BLaER1 (cell line): Measurements from ENCODE around the gene OR11G2.
"Not testable (repeated sequence)": the region's sequence is repeated elsewhere in the genome, so short reads cannot be mapped to it uniquely, and the experiment has no call there.

Experiments
- H3K27ac ChIP-seq: shearing (Covaris generic); formaldehyde crosslinking; 2 replicates; pipeline ENCODE4 v1.8.1; 2022
- H3K27me3 ChIP-seq: shearing (Covaris generic); formaldehyde crosslinking; 2 replicates; pipeline ENCODE4 v1.8.1; 2022
- H3K36me3 ChIP-seq: shearing (Covaris generic); formaldehyde crosslinking; 2 replicates; pipeline ENCODE4 v1.8.1; 2022
- H3K4me1 ChIP-seq: shearing (Covaris generic); formaldehyde crosslinking; 2 replicates; pipeline ENCODE4 v1.8.1; 2022
- H3K4me2 ChIP-seq: shearing (Covaris generic); formaldehyde crosslinking; 2 replicates; pipeline ENCODE4 v1.8.1; 2022
- H3K4me3 ChIP-seq: shearing (Covaris generic); formaldehyde crosslinking; 2 replicates; pipeline ENCODE4 v1.8.1; 2022
- H3K9ac ChIP-seq: shearing (Covaris generic); formaldehyde crosslinking; 2 replicates; pipeline ENCODE4 v1.8.1; 2022
- H3K9me3 ChIP-seq: shearing (Covaris generic); formaldehyde crosslinking; 2 replicates; pipeline ENCODE4 v1.8.1; 2022
- H4K20me1 ChIP-seq: shearing (Covaris generic); formaldehyde crosslinking; 2 replicates; pipeline ENCODE4 v1.8.1; 2022
- Cebpa-rat ChIP-seq: shearing (Covaris generic); IDR thresholded peaks from 2 replicates; pipeline ENCODE4 v1.8.1; 2022

OR11G2 gene, protein sequence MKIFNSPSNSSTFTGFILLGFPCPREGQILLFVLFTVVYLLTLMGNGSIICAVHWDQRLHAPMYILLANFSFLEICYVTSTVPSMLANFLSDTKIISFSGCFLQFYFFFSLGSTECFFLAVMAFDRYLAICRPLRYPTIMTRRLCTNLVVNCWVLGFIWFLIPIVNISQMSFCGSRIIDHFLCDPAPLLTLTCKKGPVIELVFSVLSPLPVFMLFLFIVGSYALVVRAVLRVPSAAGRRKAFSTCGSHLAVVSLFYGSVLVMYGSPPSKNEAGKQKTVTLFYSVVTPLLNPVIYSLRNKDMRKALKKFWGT

DNA sequence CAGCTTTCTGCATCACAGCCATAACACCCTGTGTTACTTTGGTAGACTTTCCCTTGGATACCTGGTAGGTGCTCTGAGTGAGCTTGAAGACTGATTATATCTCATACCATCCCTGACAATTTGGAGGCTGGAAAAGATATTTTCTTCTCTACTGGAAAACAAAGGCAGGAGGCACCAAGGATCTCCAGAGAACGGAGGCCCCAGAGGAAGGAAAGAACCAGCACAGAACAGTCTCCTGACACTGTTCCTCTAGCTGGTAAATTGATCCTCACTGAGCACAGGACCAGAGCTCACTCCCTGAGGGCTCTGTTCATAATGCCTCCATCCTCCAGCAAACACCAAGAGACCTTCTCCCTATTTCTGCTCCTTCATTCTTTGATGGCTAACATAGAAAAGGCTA lies at the start of gene OR11G2:
Gene OR11G2 (plus strand): TSS at position 301 of the 400 bp plus-strand sequence. CDS start 6,542 bp downstream, outside the sequence.
- Histone ChIP-seq H3K27ac (no peak within 1 kb of the TSS), H3K4me1 (no peaks in the 10 kb centered on the region), H4K20me1 (no peaks in the 10 kb centered on the region), H3K36me3 (no peaks in the 10 kb centered on the region), H3K27me3 (no peaks in the 10 kb centered on the region), H3K4me2 (no peak within 1 kb of the TSS), H3K9ac (no peak within 1 kb of the TSS), H3K9me3 (no peaks in the 10 kb centered on the region), H3K4me3 (no peak within 1 kb of the TSS)
- no peak for TF ChIP-seq Cebpa-rat

DNA sequence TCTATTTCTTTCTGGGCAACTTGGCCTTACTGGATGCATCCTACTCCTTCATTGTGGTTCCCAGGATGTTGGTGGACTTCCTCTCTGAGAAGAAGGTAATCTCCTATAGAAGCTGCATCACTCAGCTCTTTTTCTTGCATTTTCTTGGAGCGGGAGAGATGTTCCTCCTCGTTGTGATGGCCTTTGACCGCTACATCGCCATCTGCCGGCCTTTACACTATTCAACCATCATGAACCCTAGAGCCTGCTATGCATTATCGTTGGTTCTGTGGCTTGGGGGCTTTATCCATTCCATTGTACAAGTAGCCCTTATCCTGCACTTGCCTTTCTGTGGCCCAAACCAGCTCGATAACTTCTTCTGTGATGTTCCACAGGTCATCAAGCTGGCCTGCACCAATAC lies 46.8 kb upstream of the OR11G2 start:
- Histone ChIP-seq H3K9ac (no peak overlapping the region), H3K4me3 (no peak overlapping the region), H3K27me3 (no peaks in the 10 kb centered on the region), H3K4me1 (no peaks in the 10 kb centered on the region), H3K4me2 (no peak overlapping the region), H3K36me3 (no peaks in the 10 kb centered on the region), H3K9me3 (no peaks in the 10 kb centered on the region), H4K20me1 (no peaks in the 10 kb centered on the region), H3K27ac (no peak overlapping the region)
- TF ChIP-seq Cebpa-rat, result no peak

DNA sequence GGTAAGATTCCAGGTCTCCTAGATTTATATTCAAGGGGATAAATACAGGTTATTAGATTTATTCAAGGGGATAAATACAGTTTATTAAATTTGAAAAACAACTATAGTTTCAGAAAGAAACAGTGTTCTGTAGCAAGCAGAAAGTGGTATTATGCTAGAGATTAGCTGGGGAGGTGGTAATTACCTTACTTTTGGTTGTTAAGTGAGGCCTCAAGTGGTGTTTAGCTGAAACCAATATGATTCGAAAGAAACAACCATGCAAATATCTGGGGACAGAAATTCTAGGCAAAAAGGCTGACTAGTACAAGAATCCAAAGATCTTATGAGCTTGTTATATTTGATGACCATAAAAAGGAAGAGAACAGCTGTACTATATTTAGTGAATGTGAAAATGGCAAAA lies 45.9 kb upstream of the OR11G2 start:
- no peaks in the 10 kb centered on the region for H3K4me1 ChIP-seq
- TF ChIP-seq Cebpa-rat, result no peak
- no peaks in the 10 kb centered on the region for H3K9me3 ChIP-seq
- H3K4me2 ChIP-seq, result no peak overlapping the region
- H3K27ac ChIP-seq, result no peak overlapping the region
- H3K27me3 ChIP-seq, result no peaks in the 10 kb centered on the region
- H3K4me3 ChIP-seq, result no peak overlapping the region
- H3K36me3 ChIP-seq, result no peaks in the 10 kb centered on the region
- H3K9ac ChIP-seq, result no peak overlapping the region
- no peaks in the 10 kb centered on the region for H4K20me1 ChIP-seq

DNA sequence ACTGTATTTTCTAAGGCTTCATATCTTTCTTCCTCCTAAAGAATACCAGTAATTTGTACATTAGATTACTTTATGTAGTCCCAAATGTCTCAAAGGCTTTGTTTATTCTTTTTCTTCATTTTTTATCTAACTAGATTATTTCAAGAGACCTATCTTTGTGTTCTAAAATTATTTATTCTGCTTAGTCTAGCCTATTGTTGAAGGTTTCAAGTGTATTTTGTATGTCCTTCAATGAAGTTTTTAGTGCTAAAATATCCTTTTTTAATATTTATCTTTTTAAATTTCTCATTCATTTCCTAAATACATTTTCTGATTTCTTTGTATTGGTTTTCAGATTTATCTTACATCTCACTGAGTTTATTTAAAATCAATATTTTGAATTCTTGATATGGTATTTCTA lies 26.2 kb upstream of the OR11G2 start:
- Histone ChIP-seq H3K9me3 (peaks cover 19% of the 10 kb centered on the region), H3K9ac (no peak overlapping the region), H3K36me3 (no peaks in the 10 kb centered on the region), H3K4me1 (no peaks in the 10 kb centered on the region), H3K4me2 (no peak overlapping the region), H3K4me3 (no peak overlapping the region), H3K27ac (no peak overlapping the region), H3K27me3 (no peaks in the 10 kb centered on the region), H4K20me1 (no peaks in the 10 kb centered on the region)
- TF ChIP-seq Cebpa-rat, result no peak

DNA sequence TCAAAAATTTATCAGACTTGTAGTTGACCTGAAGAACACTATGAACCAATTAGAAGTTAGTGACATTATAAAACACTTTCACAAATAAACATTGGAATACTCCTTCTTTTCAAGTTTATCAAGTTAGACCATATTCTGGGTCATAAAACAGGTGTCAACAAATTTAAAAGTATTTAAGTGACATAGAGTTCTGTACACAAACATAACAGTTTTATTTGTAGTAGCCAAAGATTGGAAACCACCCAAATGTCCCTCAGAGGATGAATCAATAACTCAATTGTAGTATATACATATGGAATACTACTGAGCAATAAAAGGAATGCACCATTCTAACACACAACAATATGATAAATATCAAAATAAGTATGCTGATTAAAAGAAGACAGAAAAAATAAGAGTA lies 23.6 kb upstream of the OR11G2 start:
- H3K36me3 ChIP-seq, result no peaks in the 10 kb centered on the region
- H3K4me3 ChIP-seq, result no peak overlapping the region
- TF ChIP-seq Cebpa-rat, result no peak
- peaks cover 19% of the 10 kb centered on the region for H3K9me3 ChIP-seq
- H3K27ac ChIP-seq, result no peak overlapping the region
- no peaks in the 10 kb centered on the region for H3K27me3 ChIP-seq
- H3K4me1 ChIP-seq, result no peaks in the 10 kb centered on the region
- H3K4me2 ChIP-seq, result no peak overlapping the region
- no peaks in the 10 kb centered on the region for H4K20me1 ChIP-seq
- no peak overlapping the region for H3K9ac ChIP-seq

DNA sequence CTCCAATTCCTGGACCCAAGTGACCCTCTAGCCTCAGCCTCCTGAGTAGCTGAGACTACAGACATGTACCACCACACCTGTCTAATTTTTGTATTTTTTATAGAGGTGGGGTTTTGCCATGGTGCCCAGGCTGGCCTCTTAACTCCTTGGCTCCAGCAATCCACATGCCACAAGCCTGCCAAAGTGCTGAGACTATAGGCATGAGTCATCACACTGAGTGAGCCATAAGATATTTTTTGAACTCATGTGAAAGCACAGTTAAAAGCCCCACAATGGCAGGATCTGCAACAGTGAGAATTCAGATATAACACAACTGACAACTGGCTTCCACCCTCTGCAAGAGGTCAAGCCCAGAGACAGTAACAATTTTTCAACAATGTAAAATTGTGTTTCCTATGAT lies 20.8 kb upstream of the OR11G2 start:
- H4K20me1 ChIP-seq, H3K27ac ChIP-seq, H3K4me2 ChIP-seq, H3K4me3 ChIP-seq, H3K9ac ChIP-seq, H3K9me3 ChIP-seq, H3K36me3 ChIP-seq, H3K4me1 ChIP-seq, H3K27me3 ChIP-seq: not testable (repeated sequence)

DNA sequence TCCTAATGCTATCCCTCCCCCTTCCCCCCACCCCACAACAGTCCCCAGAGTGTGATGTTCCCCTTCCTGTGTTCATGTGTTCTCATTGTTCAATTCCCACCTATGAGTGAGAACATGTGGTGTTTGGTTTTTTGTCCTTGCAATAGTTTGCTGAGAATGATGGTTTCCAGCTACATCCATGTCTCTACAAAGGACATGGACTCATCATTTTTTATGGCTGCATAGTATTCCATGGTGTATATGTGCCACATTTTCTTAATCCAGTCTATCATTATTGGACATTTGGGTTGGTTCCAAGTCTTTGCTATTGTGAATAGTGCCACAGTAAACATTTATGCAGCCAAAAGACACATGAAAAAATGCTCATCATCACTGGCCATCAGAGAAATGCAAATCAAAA lies 16.5 kb upstream of the OR11G2 start:
- H3K4me2 ChIP-seq, H3K9ac ChIP-seq, H4K20me1 ChIP-seq, H3K36me3 ChIP-seq, H3K27ac ChIP-seq, H3K4me3 ChIP-seq, H3K27me3 ChIP-seq, H3K4me1 ChIP-seq, H3K9me3 ChIP-seq: not testable (repeated sequence)

DNA sequence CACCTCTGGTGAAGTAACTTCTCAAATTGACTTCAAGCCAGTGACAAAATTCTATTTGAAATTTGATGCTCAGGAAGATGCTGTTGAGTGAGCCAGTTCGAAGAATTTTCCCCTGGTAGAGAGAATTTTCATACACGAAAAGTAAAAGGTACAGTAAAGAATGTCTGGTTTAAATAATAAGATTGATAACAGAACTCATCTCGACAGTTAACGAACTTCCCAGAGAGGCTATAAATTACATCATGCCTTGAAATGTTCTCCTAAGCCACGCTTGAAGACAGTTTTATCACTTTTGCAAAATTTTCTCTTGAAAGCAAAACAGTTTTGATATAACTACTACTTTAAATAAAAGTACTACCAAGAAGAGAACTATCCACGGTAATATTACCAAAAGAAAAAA lies 14.4 kb upstream of the OR11G2 start:
- Histone ChIP-seq H3K4me1 (no peaks in the 10 kb centered on the region), H3K27ac (no peak overlapping the region), H3K9me3 (no peaks in the 10 kb centered on the region), H3K9ac (no peak overlapping the region), H3K4me3 (no peak overlapping the region), H3K4me2 (no peak overlapping the region), H4K20me1 (no peaks in the 10 kb centered on the region), H3K36me3 (no peaks in the 10 kb centered on the region), H3K27me3 (no peaks in the 10 kb centered on the region)
- no peak for TF ChIP-seq Cebpa-rat

DNA sequence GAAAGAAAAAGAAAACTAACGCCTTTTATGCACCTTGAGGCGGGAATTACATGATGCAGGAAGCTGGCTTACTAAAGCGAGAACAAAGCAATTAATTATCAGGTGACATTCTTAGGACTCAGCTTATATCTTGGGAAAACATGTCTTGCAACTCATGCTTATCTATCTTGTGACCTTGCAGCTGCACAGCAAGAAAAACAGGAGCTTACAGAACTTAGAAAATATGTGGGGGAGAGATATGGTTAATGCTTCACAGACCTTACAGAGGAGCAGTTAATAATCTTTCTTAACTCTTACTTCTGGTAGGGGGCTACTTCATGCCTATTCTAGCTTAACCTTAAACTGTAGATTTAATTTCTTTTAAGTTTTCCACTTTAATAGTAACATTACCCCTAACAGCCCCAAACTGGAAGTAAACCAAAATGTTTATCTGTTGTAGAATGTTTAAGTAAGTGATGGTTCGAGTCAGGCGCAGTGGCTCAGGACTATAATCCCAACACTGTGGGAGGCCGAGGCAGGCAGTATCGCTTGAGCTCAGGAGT lies 13.2 kb upstream of the OR11G2 start:
- Histone ChIP-seq H3K4me1 (no peaks in the 10 kb centered on the region), H3K36me3 (no peaks in the 10 kb centered on the region), H3K9ac (no peak overlapping the region), H3K4me2 (no peak overlapping the region), H4K20me1 (no peaks in the 10 kb centered on the region), H3K4me3 (no peak overlapping the region), H3K27ac (no peak overlapping the region), H3K9me3 (no peaks in the 10 kb centered on the region), H3K27me3 (no peaks in the 10 kb centered on the region)
- no peak for TF ChIP-seq Cebpa-rat

DNA sequence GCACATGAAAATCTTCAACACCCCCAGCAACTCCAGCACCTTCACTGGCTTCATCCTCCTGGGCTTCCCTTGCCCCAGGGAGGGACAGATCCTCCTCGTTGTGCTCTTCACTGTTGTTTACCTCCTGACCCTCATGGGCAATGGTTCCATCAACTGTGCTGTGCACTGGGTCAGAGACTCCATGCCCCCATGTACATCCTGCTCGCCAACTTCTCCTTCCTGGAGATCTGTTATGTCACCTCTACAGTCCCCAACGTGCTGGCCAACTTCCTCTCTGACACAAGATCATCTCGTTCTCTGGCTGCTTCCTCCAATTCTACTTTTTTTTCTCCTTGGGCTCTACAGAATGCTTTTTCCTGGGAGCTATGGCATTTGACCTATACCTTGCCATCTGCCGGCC lies 11.5 kb upstream of the OR11G2 start:
- H3K9me3 ChIP-seq, result no peaks in the 10 kb centered on the region
- H4K20me1 ChIP-seq, result no peaks in the 10 kb centered on the region
- no peaks in the 10 kb centered on the region for H3K27me3 ChIP-seq
- H3K4me3 ChIP-seq, result no peak overlapping the region
- H3K27ac ChIP-seq, result no peak overlapping the region
- TF ChIP-seq Cebpa-rat, result no peak
- H3K4me1 ChIP-seq, result no peaks in the 10 kb centered on the region
- H3K9ac ChIP-seq, result no peak overlapping the region
- no peaks in the 10 kb centered on the region for H3K36me3 ChIP-seq
- no peak overlapping the region for H3K4me2 ChIP-seq

DNA sequence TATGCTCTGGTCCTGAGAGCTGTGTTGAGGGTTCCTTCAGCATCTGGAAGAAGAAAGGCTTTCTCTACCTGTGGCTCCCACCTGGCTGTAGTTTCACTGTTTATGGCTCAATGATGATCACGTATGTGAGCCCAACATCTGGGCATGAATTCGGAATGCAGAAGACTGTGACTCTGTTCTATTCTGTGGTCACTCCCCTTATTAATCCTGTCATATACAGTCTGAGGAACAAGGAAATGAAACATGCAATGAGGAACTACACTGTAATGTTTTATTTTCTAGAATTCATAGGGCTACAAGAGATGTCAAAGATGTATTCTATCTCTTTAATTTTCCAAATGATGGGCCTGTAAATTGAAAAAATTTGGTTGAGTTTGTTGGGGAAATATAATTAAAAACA lies 10.8 kb upstream of the OR11G2 start:
- H3K36me3 ChIP-seq, result no peaks in the 10 kb centered on the region
- H4K20me1 ChIP-seq, result no peaks in the 10 kb centered on the region
- H3K4me2 ChIP-seq, result no peak overlapping the region
- H3K4me3 ChIP-seq, result no peak overlapping the region
- H3K9me3 ChIP-seq, result no peaks in the 10 kb centered on the region
- no peaks in the 10 kb centered on the region for H3K4me1 ChIP-seq
- no peak for TF ChIP-seq Cebpa-rat
- H3K27me3 ChIP-seq, result no peaks in the 10 kb centered on the region
- H3K27ac ChIP-seq, result no peak overlapping the region
- H3K9ac ChIP-seq, result no peak overlapping the region
